ENCODE results near the gene WDR83. TPM values are rescaled to one million over a fixed set of nuclear protein-coding genes. Genes with fewer than 3 reads are reported as not detected.

Gene WDR83
- total and polyA plus RNA-seq, 2 experiments from 2014 or later, result 12.5 to 18.5 TPM

- no peak for TF ChIP-seq POLR2AphosphoS5 (IDR thresholded peaks at IDR 0.05; ENCODE audit: low read depth)
These were observed 26.4 kb downstream of the WDR83 start (continued) for GRCh38 chr19:12692960-12693359.

GRCh38 chr19:12694641-12695040 lies 28.0 kb downstream of the WDR83 start:
- H3F3A ChIP-seq (replicated peaks; ENCODE audit: low read depth), result peaks cover 28% of the 10 kb centered on the region
- no peaks in the 10 kb centered on the region; the same call in 2 of the 3 replicates for H3K9me3 Mint-ChIP-seq

More at GRCh38 chr19:12694641-12695040, 28.0 kb downstream of the WDR83 start:
- Histone ChIP-seq H4K20me1 (replicated peaks; ENCODE audit: insufficient read depth) (0 out of 2 replicates have a peak, but pooled peaks cover 4% of the 10 kb centered on the region), H3K27ac (ENCODE audit: low read depth) (no peak overlapping the region), H3K9me2 (ENCODE audit: insufficient read depth) (no peaks in the 10 kb centered on the region), H3K27me3 (ENCODE audit: insufficient read depth) (no peaks in the 10 kb centered on the region), H3K4me2 (no peak overlapping the region), H3K79me2 (replicated peaks; ENCODE audit: insufficient read depth) (no peaks in the 10 kb centered on the region), H2AFZ (no peak overlapping the region), H3K4me1 (ENCODE audit: insufficient read depth) (0 out of 2 replicates have a peak, but pooled peaks cover 4% of the 10 kb centered on the region), H3K4me3 (no peak overlapping the region), H3K36me3 (ENCODE audit: insufficient read depth) (peaks cover 6% of the 10 kb centered on the region; the same call in 1 of the 2 replicates)
- ATAC-seq (no peak), DNase-seq (ENCODE audit: low spot score) (no peak)
- peaks cover 12% of the 10 kb centered on the region for H3K36me3 Mint-ChIP-seq (ENCODE audit: low read depth)
- no peak overlapping the region for H3K27ac Mint-ChIP-seq
- H3K4me1 Mint-ChIP-seq, result peaks cover 5% of the 10 kb centered on the region
- peaks cover 20% of the 10 kb centered on the region for H3K27me3 Mint-ChIP-seq (ENCODE audit: insufficient read depth, low read depth, poor library complexity)
- no peak for TF ChIP-seq STAT1 (IDR thresholded peaks at IDR 0.05; ENCODE audit: unreplicated experiment)
- TF ChIP-seq EZH2 (IDR thresholded peaks at IDR 0.05; ENCODE audit: low read depth, unreplicated experiment), result no peak
- TF ChIP-seq CREB1 (CRISPR knock-in tag; IDR thresholded peaks at IDR 0.05; ENCODE audit: low read depth), result no peak
- no peak for TF ChIP-seq CTCF (conservative IDR thresholded peaks at IDR 0.05; ENCODE audit: low read depth in 2 of 2)
- no peak for TF ChIP-seq NANOG (IDR thresholded peaks at IDR 0.05; ENCODE audit: borderline replicate concordance)
- TF ChIP-seq ETS1 (IDR thresholded peaks at IDR 0.05), result no peak
- TF ChIP-seq ZNF331 (CRISPR knock-in tag; IDR thresholded peaks at IDR 0.05; ENCODE audit: low read depth), result no peak
- no peak for TF ChIP-seq ZNF462 (CRISPR knock-in tag; IDR thresholded peaks at IDR 0.05)
- TF ChIP-seq JUNB (IDR thresholded peaks at IDR 0.05; ENCODE audit: unreplicated experiment), result no peak
- no peak for TF ChIP-seq EZH2phosphoT487 (IDR thresholded peaks at IDR 0.05; ENCODE audit: unreplicated experiment)
- TF ChIP-seq ZNF114 (CRISPR knock-in tag; IDR thresholded peaks at IDR 0.05), result no peak
- TF ChIP-seq POLR2AphosphoS5 (IDR thresholded peaks at IDR 0.05; ENCODE audit: low read depth), result no peak
- TF ChIP-seq REST (IDR thresholded peaks at IDR 0.05; ENCODE audit: unreplicated experiment), result no peak
- H3K4me3 Mint-ChIP-seq, result no peak overlapping the region; the same call in 2 of the 3 replicates
